Eye (tissue), 1 donor: ENCODE results near the gene LHX2.
"Not testable (repeated sequence)": the region's sequence is repeated elsewhere in the genome, so short reads cannot be mapped to it uniquely, and the experiment has no call there.

Source experiments
- DNase-seq: peaks from one replicate; pipeline ENCODE4 v3.0.0-alpha.2; 2015

Gene LHX2, protein sequence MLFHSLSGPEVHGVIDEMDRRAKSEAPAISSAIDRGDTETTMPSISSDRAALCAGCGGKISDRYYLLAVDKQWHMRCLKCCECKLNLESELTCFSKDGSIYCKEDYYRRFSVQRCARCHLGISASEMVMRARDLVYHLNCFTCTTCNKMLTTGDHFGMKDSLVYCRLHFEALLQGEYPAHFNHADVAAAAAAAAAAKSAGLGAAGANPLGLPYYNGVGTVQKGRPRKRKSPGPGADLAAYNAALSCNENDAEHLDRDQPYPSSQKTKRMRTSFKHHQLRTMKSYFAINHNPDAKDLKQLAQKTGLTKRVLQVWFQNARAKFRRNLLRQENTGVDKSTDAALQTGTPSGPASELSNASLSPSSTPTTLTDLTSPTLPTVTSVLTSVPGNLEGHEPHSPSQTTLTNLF

DNA sequence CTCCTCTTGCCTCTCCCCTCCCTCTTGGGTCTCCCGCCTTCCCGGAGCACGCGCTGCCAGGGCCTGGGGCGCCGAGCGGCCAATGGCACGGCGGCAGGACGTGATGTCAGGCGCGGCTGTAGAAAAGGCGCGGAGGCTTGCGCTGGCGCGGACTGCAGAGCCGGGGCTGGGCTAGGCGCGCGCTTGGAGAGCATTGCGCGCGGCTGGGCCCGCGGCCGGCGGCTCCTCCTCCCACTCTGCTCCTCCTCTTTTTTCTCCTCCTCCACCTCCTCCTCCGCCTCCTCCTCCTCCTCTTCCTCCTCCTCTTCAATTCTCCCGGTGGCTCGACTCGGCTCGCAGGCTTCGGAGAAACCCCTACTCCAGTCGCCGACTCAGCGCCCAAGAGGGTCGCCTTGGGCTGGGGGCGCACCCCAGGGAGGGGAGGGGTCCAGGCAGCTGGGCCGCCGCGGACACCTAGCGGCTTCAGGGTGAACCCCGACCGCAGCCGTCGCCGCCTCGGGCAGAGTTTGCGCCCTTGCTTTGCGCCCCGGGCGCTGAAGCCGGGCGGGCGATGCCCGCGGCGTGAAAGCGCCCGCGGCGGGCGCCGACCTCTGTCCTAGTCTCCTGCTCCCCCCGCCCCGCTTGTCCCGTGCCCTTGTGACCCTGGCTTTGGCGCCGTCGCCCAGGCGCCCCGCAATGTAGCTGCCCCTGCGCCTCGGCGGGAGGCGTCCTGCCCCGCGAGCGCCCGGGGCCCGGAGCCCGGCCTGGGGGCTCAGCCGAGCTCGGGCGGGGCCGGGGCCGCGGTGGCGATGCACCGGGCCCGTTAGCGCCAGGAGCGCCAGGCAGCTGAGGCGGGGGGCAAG is at the start of gene LHX2:
LHX2 (plus strand) TSS at position 309 of the 842 bp plus-strand sequence. CDS start 581 bp downstream, outside the sequence.
- DNase-seq, result peak; percentile 97

DNA sequence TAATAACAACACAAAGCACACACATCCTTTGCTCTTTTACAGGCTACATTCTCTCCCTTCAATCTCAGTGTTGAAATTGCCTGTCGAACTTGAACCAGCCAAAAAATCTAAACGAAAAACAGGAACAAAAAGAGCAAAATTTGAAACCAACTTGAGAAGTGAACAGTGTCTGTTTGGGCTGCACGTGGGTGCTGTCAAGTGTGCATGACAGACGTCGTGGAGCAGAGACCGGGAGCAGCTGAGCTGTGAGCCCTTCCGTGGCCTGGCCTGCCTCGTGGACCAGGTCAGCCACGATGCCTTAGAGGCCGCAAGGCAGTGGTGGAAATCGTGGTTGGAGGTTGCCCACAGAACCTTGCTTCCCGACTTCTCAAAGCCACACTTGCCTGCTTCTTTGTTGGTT is 46.8 kb upstream of the LHX2 start:
- no peak for DNase-seq

DNA sequence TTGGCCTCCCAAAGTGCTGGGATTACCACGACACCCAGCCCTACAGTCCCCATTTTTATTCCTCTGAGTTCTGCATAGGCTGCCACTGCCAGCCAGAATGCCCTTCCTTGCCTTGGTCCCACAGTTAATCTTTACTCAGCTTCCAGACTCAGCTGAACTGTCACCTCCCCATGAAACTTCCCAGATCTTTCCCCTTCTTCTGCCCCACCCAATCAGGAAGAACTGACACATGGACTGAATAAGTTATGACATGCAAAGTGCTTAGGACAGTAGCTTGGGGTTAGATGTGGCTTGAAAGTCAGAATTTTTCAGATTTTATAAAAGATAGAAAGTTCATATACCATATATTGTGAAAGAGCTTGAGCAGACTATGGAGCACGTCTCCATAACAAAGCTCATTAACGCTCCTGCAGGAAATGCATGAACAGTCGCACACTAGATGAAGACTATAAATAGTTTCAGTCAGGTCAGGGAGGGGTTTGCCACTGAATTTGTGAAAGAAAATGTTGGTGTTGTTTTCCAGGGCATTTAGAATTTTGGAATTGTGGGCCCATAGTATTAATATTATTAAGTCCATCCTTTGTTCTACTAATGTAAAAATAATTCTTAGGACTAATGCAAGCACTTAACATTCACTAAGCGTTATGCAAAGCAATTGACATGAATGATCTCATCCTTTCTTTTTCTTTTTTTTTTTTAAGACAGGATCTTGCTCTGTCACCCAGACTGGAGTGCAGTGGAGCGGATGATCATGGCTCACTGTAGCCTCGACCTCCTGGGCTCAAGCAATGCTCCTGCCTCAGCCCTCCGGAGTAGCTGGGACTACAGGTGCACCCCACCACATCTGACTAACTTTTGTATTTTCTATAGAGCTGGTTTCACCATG is 45.5 kb upstream of the LHX2 start:
- DNase-seq, result no peak

DNA sequence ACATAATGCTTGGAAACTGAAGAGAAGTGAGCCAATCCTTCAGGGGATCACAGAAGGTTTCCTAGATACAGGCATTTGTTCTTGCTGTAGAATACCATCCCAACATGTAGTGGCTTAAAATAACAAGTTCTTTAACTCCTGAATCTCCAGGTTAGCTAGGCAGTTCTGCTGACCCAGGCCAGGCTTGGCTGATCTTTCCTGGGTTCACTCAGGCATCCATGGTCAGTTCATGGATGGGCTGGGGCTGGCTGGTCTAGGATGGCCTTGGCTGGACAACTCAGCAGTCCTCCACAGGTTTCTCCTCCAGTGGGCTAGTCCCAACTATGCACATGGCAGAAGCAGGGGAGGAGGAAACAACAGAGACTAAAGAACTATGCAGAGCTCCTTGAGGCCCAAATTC is 44.2 kb upstream of the LHX2 start:
- no peak for DNase-seq

DNA sequence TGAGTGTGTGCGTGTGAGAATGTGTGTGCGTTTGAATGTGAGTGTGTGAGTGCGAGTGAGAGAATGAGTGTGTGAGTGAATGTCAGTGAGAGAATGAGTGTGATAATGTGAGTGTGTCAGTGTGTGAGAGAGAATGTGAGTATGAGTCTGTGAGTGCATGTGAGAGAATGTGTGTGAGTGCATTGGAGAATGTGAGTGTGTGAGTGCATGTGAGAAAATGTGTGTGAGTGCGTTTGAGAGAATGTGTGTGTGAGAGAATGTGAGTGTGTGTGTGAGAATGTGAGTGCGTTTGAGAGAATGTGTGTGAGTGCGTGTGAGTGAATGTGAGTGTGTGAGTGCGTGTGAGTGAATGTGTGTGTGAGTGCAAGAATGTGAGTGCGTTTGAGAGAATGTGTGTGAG is 39.0 kb upstream of the LHX2 start:
- DNase-seq, result no peak

DNA sequence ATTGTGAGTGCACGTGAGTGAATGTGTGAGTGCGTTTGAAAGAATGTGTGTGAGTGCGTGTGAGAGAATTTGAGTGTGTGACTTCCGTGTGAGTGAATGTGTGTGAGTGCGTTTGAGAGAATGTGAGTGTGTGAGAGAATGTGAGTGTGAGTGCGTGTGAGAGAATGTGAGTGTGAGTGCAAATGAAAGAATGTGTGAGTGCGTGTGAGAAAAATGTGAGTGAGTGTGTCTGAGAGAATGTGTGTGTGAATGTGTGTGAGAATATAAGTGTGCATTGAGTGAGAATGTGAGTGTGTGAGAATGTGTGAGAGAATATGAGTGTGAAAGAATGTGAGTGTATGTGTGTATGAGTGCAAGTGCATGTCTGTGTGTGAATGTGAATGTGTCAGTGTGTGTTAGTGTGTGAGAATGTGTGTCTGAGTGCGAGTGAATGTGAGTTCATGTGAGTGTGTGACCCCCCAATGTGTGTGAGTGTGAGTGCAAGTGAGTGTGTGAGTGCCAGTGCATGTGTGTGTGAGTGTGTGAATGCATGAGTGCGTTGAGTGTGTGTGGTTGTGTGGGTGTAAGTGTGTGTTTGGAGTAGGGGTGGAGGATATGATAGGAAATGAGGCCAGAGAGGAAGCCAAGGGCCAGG is 37.9 kb upstream of the LHX2 start:
- no peak for DNase-seq

DNA sequence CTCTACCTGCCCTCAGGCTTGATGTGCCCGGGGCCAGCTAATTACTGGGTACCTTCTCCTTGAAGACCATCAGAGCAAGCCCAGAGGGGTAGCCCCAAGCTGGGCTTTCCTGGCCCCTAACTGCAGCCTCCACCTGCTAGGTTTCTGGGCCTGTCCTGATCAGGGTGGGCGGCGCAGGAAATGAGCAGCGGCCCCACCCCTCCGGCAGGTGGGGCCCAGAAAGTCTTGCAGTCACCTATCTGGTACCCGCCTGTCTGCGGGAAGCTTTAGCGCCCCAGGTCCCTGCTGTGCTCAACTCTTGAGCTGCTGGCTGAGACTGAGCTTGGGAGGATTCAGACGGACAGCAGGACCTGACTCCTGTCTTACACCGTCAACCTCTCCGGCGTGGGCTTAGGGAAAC is 37.1 kb upstream of the LHX2 start:
- DNase-seq, result no peak

DNA sequence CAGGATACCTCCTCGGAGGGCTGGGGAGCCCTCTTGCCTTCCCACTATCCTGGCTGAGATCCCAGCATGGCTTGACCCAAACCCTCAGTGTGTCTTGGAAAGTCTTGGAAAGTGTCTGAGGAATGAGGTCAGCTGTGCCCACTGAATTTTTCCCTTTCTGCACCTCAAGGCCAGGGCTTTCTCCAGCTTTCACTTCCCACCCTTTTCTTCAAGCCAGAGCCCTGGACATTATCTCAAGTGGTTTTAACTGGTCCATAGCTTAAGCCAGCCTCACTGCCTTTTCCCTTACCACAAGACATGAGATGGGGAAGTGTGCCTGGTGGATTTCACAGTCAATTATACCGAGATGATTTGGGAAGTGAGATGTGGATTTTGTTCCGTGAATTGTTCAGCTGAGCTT is 35.7 kb upstream of the LHX2 start:
- no peak for DNase-seq

DNA sequence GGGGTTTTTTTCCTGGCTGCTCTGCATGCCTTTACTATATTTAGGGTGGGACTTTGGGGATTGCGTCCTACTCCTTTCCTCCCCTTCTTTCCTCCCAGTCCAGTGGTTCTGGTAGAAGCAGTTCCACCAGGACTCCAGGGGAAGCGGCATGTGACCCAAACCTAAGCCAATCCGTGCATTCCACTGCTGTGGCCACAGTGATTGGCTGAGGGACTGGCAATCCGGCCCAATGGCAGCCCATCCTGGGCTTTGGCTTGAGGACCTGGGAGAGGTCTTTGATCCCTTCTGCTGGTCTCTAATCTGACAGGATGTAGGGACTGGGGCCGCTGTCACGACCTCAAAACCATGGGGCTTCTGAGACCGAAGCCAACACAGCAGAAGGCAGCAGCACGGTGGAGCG is 35.0 kb upstream of the LHX2 start:
- not testable (repeated sequence) for DNase-seq

DNA sequence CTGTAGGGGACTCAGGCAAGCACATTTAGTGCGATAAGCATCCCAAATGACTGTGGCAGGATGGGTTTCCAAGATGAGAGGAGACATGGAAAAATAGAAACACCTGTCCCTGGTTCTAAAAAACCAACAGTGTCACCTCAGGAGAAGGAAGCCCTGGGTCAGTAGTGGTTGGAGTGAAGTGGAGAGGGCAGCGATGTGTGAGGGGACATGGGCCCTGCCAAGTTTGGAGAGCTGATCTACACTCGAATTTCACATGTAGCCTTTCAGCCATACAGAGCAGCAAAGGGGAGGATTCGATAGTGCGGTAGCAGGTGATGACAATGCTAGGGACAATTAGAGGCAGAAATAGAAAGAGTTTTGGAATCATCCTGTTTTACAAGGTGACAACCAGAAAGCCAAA is 32.6 kb upstream of the LHX2 start:
- no peak for DNase-seq

DNA sequence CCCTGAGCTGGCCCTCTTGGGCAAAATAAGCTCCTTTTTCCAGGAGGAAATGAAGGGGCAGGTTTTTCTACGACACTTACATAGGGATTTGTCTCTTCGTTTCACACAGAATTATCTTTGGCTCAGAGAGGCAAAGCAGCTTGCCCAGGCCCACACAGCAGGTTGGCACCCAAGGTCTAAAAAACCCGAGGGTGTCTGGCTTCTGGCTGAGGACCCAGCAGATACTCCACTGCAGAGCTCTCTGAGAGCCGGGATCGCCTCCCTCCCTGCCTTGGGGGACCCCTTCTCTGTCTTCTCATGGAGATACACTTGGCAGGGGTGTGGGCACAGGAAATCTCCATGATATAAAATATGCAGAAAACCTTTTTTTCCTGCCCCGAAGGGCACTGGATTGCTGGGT is 29.0 kb upstream of the LHX2 start:
- no peak for DNase-seq

DNA sequence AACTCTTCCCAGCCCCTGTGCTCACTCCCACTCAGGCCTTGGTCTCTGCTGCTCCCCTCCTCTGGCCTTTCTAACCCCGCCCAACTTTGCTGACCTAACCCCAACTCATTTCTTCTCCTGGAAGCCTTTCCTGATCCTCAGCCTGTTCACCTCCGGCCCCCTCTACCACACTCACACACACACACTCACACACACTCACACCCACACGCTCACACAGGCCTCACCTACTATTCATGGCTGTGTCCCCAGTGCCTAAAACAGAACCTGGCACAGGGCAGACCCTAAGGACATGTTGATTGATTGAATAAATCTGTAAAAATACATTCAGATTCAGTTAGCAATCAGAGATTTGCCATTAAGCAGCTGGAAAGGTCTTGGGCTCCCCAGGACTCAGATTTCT is 28.5 kb upstream of the LHX2 start:
- DNase-seq, result no peak

DNA sequence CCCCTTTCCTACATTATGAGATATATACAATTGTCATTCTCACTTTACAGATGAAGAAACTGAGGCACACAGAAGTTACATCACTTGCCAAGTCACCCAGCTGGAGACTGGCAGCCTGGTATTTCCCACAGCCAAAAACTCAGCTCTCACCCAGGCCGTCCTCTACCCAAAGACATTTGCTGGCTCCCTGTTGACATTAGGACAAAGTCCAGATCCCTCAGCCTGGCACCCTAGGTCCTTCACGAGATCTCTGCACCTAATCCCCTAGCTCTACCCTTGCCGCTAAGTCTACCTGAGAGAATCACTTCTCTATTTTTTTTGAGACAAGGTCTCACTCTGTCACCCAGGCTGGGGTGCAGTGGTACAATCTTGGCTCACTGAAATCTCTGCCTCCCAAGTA is 26.8 kb upstream of the LHX2 start:
- no peak for DNase-seq

DNA sequence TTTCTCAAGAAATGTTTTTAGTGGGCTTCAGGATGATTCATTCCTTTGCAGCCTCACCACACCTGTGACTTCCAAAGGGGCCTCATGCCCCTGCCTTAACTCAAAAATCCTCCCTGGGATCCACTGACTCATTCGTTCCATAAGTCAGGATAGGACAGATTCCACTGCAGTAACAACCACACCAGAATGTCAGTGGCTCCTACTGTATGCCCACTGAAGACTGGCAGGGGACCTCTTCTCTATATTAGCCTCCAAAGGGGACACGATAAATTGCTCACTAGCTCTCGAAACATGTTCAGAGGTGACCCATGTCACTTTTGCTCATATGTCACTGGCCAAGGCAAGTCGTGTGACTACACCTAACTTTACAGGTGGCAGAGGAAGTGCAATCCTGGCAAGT is 25.7 kb upstream of the LHX2 start:
- no peak for DNase-seq

DNA sequence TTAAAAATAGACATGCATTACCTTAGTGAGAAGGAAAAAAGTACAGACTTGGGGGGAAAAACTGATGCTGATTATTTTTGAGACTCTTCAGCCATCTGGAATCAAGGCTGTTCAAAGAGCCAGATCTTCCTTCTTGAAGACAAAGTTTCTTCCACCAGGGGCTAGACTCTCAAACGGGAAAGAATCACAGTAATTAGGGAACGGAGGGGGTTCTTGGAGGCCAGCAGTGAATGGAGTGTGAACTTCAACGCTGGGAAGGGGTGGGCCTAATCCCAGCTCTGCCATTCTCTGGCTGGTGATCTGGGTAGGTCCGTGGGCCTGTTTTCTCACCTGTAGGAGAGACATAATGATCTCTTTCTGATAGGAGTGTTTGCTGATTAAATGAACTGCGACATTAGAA is 21.1 kb upstream of the LHX2 start:
- no peak for DNase-seq

DNA sequence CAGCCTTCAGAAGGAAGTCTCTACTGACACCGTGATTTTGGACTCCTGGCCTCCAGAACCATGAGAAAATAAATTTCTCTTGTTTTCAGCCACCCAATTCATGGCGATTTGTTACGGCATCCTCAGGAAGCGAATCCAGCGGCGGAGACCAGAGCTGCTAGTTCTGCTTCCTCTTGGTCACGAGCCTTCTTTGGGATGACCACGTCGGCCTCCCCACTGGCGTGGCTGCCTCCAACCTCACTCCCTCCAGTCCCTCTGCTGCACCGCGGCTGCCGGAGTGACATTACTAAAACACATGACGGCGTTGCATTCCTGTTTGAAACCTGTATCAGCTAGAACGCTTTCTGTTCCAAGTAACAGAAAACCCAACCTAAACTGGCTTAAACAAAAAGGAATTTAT is 18.9 kb upstream of the LHX2 start:
- not testable (repeated sequence) for DNase-seq

DNA sequence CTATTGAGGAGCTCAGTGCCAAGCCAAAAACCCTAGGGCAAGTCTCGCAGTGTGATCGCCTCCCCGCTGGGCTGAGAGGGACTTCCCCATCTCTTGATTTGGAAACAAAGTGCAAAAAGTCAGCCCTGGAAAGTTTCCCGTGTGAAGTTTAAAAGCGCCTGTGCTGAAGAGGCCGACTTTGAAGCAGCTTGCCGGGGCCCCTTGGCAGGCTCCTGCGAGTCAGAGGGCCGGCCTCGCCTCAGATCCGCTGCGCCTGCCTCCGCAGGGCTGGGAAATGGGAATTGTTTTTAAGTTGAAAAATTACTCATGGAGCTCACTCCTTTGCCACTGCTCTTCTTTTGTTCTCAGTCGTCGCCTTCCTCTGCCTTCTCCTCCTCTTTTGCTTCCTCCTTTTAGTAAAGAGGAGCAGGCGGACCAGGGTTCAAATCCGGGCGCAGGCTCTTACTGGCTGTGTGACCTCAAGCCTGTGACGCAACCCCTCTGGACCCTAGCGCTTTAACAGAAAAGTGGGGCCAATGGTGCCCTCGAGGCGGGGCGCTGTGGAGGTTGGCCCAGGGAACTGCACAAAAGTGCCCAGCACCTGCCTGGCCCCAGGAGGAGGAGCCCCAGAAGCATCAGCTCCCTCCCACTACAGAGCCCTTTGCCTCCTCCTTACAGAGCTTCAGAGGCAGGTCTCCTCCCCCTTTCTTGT is 14.7 kb upstream of the LHX2 start:
- peak; percentile 20 for DNase-seq

DNA sequence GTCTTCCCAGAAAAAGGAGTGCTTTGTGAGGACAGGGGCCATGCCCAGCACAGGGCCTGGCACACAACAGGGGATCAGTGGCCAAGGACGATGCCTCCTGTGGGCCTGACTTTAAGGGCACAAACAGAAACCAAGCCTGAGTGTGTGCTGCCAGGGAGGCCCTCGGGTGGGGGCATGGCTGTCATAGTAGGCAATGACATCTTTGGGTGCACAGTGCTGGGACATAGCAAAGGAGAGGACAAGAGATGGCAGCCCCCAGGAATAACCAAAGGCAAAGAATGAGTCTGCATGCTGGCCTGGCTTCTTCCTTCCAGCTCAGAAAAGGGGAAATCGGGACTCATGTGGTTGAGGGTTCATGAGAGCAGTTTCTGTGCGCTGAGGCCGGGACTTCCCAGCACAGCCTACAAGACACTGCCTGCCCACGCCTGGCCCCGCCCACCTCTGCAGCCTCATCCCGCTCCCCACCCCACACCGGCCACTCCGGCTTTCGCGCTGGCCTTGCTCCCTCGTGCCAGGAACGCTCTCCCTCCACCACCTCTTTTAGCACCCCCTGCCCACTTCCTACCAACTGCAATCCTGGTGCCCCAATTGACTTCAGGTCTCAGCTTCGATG is 13.8 kb upstream of the LHX2 start:
- DNase-seq, result peak; percentile 59

DNA sequence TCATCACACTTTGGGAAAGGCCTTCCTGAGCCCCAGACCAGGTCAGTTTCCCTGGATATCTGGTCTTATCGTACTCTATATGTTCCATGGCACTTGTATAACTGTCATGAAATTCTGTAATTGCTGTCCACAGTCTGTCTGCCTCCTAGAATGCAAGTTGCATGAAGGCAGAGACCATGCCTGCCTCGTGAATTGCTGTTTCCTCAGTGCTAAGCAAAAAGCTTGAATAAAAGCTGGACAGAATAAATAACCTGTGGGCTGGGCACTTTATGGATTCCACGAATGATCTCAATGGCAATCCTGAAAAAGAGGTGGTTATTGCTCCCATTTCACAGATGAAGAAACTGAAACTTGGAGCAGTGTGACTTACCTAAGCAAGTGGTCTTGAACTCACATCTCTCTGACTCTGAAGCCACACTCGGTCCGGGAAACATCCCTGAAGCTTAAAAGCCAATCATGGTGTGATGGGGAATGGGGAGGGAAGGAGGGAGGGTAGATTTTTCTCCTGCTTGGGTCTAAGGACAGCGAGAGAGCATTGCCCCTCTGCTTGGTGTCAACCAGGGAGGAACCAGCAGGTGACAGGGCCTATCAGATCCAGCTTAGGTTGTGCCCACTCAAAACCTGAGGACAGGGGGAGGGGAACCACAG is 13.2 kb upstream of the LHX2 start:
- peak; percentile 39 for DNase-seq

DNA sequence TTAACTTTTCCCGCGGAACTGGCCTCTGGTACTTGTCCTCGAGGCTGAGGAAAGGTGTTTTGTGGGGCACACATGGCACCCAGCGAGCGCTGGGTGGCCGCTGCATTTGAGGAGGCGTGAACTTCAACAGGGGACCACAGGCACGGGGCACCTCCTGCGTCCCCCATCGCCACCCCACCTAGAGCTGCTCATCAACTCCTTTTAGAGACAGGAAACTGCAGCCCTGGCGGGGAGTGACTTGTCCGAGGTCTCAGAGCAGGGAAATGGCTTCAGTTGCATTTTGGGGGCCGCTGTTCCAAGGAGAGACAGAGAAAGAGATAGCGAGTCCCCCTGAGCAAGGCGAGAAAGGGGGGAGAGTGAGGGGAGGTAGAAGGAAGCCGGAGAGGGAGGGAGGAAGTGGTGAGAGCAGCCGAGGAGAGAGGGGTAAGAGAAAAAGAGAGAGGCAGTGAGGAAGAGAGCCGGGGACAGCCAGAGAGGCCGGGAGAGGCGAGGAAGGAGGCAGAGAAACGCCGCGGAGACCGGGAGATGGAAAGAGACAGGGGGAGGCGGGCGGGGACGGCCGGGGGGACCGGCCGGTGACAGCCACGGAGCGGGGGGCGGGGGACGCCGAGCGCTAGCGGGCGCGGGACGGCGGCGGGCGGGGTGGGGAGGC is 12.5 kb upstream of the LHX2 start:
- peak; percentile 67 for DNase-seq

DNA sequence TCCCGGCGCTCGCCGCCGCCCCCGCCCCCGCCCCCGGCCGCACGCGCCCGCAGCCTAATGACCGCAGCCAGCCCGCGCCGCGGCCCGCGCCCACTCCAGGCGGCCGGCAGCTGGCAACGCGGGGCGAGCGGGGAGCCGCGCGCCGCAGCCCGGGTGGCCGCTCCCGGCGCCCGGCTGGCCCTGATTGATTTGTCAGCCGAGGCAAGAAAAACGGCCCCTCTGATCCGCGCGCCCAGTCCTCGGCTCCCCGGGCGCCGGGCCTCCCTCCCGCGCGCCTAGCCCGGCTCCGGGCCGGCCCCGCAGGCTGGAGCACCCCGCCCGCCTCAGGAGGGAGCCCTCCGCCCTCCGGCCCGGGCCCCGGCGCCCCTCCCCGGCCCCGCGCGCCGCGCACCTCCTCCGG is 11.9 kb upstream of the LHX2 start:
- DNase-seq, result peak; percentile 61
